ACHN (cell line): ENCODE results near the gene DLD.
"Not testable (repeated sequence)": the region's sequence is repeated elsewhere in the genome, so short reads cannot be mapped to it uniquely, and the experiment has no call there.

Experiments used
- DNase-seq: peaks from one replicate; pipeline ENCODE4 v3.0.0-alpha.2; 2015
- in situ Hi-C: cut with HindIII; loops from 2 replicates; pipeline ENCODE4 v1.10.0; 2017; ENCODE audit warnings: low sequenced_read_pairs, low pct_ligation_motif_present, low pct_unique_long_range_greater_than_20kb

Gene DLD

DNA sequence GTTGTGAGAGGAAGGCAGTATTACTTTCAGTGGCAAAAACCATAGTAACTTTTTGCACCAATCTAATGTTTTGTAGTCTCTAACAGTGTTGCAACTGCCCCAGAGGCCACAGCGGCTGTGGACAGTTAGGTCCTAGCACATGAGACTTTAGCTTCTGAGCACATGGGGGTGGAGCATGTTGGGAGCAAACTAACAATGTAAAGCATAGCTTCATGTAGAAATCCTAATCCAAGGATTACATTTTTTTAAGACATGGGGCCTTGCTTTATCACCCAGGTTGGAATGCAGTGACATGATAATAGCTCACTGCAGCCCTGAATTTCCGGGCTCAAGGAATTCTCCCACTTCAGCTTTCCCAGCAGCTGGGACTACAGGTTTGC is 62.9 kb downstream of the DLD start:
- in situ Hi-C loops, result no loop called here
- no peak for DNase-seq

DNA sequence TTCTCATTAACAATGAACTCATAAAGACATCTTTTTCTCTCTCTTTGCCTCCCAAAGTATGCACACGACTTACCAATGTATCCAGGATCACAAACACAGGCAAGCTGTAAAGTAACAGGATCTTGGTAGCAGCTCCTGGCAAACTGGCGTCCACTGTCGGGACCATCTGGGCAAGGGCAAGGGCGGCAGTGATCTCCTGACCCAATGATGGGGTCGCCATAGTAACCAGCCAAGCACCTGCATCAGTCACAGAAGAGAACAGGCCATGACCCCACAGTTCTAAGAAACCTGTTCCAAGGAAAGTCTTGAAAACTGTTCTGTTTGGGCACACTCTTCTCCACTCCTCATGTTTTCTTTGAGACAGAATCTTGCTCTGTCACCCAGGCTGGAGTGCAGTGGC is 64.4 kb downstream of the DLD start:
- no peak for DNase-seq
- in situ Hi-C loops, result no loop called here

DNA sequence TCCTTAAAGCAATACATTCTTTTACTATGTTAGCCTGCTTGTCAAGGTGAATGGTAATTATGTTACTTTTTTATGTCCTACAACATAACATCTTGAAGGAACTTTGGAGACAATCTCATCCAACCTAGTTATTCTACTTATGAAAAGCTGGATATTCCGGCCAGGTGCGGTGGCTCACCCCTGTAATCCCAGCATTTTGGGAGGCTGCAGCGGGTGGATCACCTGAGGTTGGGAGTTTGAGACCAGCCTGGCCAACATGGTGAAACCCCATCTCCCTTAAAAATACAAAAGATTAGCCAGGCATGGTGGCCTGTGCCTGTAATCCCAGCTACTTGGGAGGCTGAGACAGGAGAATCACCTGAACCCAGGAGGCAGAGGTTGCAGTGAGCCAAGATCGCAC is 66.0 kb downstream of the DLD start:
- DNase-seq, in situ Hi-C loops: not testable (repeated sequence)

- in situ Hi-C loops, result no loop called here
- no peak for DNase-seq
These were observed 66.5 kb downstream of the DLD start for GRCh38 chr7:107957436-107957835.

DNA sequence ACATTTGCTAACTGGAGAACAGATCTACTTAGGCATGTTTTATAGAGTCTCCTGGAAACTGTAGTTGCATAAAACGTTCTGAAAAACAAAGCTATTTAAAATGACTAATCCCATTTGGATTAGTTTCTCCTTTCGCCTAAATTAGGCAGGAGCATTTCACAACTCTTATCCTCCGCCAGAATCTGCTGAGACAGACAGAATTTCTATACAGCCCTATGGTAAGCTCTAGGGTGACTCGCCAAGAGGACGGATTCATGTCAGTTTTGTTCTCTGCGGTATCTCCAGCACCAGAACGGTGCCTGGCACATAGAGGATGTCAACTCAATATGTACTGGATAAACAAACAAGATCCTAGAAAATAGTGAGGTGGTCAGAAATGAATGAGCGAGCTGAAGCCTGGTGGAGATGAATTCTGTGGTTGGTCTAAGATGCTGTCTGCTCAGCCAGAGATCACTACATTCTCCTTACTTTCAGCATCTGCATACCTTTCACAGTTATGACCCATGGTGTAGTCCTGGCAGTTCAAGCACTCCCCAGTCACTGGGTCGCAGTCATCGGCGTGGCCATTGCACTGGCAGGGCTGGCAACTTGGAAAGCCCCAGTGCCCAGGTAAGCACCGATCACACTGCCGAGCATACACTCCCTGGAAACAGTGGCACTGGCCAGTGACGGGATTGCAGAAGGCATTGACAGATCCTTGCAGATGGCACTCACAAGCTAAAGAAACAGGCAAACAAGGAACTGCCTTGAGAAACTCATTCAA is 68.0 kb downstream of the DLD start:
- no peak for DNase-seq
- in situ Hi-C loops, result no loop called here

DNA sequence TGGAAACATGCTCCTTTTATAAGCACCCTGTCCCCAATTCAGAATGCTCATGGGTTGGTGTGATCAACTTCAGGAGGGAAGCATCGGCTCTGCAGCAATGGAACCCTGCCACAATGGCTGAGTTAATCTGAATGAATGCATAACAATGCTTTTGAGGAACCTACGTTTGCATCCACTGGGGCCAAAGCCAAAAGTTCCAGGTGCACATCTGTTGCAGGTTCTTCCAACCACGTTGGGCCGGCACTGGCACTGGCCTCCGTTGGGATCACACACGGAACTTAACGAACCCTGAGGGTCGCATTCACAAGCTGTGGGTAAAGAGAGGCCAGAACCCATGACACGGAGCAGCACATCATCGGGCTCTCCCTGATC is 68.5 kb downstream of the DLD start:
- in situ Hi-C loops, result no loop called here
- DNase-seq, result no peak

- DNase-seq, result no peak
- in situ Hi-C loops, result no loop called here
These were observed 69.3 kb downstream of the DLD start for GRCh38 chr7:107960272-107960671.

DNA sequence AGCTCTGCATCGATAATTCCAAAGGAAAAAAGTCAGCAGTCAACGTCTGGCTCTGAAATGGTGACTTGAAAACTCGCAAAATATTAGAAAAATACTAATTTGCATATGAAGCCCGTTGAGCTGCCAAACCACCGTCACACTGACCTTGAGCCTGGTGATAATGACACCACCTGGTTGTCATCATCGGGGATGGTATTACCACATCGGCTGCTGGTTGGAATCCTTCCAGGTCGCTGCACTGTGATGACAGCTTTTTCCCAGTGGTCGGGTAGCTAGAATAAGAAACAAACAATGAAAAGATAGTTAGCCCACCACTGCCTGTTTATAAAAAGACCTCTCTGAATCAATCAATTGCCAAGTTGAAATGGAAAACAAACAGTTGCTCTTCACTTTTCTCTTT is 70.4 kb downstream of the DLD start:
- DNase-seq, result no peak

DNA sequence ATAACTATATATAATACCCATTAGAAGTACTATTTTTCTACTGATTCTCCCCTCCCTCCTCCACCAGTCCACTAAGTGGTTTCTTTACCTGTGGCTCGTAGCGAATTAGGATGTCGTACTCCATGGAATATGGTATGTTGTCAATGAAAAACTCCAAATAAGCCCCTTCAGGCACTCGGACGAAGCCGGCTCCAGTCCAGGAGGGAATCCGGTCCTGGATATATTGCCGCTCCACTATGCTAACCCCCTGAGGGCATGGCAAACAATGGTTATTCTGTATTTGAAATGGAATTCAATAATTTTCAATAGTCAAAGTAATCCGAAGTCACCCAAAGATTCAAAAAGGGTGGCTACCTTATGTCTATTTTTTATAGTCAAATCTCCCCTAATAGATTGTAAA is 71.8 kb downstream of the DLD start:
- in situ Hi-C loops, result no loop called here
- DNase-seq, result no peak

More for the DNA sequence above, 70.4 kb downstream of the DLD start:
- in situ Hi-C loops, result no loop called here

DNA sequence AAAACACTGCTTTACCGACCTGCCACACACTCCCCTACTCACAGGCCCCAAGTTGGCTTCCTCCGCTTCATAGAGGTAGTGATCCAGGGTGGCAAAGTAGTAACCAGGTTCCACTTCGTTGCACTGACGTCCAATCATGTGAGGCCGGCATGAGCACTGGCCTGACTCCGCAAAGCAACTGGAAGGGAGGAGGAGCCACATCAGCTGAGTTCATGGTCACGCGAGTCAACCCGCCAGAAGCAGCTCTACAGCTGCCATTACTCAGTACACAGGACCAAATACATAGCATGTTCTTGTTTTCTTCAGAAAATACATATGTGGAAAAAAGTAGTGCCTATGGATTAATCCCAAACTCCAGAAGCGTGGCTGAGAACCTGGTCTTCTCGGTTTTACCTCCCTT is 73.5 kb downstream of the DLD start:
- in situ Hi-C loops, result no loop called here

DNA sequence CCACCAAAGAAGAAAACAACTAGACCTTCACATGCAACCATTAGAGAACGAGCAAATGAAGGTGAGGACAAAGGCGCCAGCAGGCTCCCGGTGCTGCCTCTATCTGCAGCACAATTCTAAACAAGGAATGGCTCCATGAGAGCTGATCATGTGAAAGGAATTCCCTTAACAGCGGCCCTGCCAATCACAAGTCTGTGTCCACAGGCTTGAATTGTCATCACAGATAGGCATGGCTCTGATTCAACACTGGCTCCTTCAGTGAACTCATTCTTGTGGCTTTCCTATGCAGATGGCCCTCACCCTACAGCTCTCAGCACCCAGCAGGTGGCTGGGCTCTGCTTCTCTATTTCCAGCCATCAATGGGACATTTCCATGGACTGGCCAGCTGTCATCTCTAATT is 75.7 kb downstream of the DLD start:
- peak; percentile 94 for DNase-seq
- in situ Hi-C loops, result no loop called here

More for the DNA sequence above, 73.5 kb downstream of the DLD start:
- no peak for DNase-seq

GRCh38 chr7:107967420-107967819 is 76.4 kb downstream of the DLD start:
- in situ Hi-C loops, result no loop called here
- DNase-seq, result no peak

GRCh38 chr7:107968449-107968848 is 77.5 kb downstream of the DLD start:
- in situ Hi-C loops, result no loop called here
- no peak for DNase-seq

- in situ Hi-C loops, result no loop called here
- no peak for DNase-seq
These were observed 78.9 kb downstream of the DLD start for GRCh38 chr7:107969856-107970255.
